ENCODE results near the gene MTNR1B. TPM values are rescaled to one million over a fixed set of nuclear protein-coding genes. Genes with fewer than 3 reads are reported as not detected.

The MTNR1B gene
- total RNA-seq, 6 experiments from 2014 or later = not detected

DNA sequence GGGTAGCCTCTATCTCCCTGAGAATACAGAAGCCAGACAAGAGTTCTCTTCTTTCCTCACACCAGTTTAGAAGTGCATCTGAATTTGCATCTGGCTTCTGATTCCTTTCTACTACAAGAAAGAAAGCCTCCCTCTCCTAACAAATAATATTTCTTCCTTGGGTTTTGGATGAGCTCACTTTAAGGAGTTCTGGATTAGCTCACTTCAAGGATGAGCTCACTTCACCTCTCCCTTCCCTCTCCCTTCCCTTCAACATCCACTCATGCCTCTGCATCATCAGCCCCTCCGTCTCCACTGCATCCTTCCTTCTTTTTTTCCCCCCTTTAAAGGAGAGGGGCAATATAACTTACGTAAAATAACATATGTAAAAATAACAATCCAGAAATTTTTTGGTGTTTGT, 1.6 kb upstream of the MTNR1B start:
- WGBS (ENCODE audit: insufficient coverage, low coverage, low lambda C conversion rate, missing lambda C conversion rate) = 92% methylated on average over 2 of the region's 2 CpGs
- peaks cover 0 to 10% (median 0%) of the 10 kb centered on the region in 4 donors for H3K4me1 ChIP-seq
- intact Hi-C loops (cut with DNase I) = no loop called here

GRCh38 chr11:92969293-92969633, 188 bp upstream of the MTNR1B start:
- no peak for TF ChIP-seq POLR2A (IDR thresholded peaks at IDR 0.05)
- TF ChIP-seq, protein P1, sequence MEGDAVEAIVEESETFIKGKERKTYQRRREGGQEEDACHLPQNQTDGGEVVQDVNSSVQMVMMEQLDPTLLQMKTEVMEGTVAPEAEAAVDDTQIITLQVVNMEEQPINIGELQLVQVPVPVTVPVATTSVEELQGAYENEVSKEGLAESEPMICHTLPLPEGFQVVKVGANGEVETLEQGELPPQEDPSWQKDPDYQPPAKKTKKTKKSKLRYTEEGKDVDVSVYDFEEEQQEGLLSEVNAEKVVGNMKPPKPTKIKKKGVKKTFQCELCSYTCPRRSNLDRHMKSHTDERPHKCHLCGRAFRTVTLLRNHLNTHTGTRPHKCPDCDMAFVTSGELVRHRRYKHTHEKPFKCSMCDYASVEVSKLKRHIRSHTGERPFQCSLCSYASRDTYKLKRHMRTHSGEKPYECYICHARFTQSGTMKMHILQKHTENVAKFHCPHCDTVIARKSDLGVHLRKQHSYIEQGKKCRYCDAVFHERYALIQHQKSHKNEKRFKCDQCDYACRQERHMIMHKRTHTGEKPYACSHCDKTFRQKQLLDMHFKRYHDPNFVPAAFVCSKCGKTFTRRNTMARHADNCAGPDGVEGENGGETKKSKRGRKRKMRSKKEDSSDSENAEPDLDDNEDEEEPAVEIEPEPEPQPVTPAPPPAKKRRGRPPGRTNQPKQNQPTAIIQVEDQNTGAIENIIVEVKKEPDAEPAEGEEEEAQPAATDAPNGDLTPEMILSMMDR (IDR thresholded peaks at IDR 0.05) = no peak
- DNase-seq = no peak
- no peaks in the 10 kb centered on the region for H3K36me3 ChIP-seq
- H3K9me3 ChIP-seq = no peaks in the 10 kb centered on the region
- ATAC-seq = peak in 2 of 4 donors; percentile 26 to 39
- peaks cover 0 to 10% (median 0%) of the 10 kb centered on the region in 4 donors for H3K4me1 ChIP-seq
- 18% methylated on average over 12 of the region's 16 CpGs for WGBS (ENCODE audit: insufficient coverage, low coverage, low lambda C conversion rate, missing lambda C conversion rate)
- no peak overlapping the region for H3K27ac ChIP-seq
- H3K27me3 ChIP-seq = no peaks in the 10 kb centered on the region
- intact Hi-C loops (cut with DNase I) = no loop called here
- peak overlapping the region in 1 of 3 donors; percentile 26 for H3K4me3 ChIP-seq

More for the DNA sequence above, 1.6 kb upstream of the MTNR1B start:
- TF ChIP-seq POLR2A (IDR thresholded peaks at IDR 0.05) = no peak
- TF ChIP-seq, protein P1 (IDR thresholded peaks at IDR 0.05) = no peak
- H3K36me3 ChIP-seq = no peaks in the 10 kb centered on the region
- no peaks in the 10 kb centered on the region for H3K9me3 ChIP-seq
- H3K4me3 ChIP-seq = no peak overlapping the region
- no peak for ATAC-seq
- no peak overlapping the region for H3K27ac ChIP-seq
- H3K27me3 ChIP-seq = no peaks in the 10 kb centered on the region
- no peak for DNase-seq

DNA sequence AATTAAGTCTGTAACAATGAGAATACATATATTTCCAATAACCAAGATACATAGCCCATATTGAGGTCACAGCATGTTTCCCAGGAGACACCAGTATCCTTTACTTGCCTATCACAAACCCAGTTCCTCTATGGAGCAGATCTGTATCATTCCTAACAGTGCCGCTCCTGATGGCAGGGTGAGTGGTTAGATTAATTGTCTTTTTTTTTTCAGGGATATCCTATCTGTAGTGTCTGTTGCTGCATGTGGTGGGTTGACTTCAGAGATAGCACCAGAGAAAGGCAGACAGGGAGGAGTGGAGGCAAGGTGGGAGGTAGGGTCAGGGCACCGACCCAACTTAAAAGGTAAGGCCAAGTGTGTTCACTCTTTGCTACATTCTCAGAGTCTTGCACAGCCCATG, 2.8 kb downstream of the MTNR1B start:
- Histone ChIP-seq H3K4me1 (peaks cover 0 to 10% (median 0%) of the 10 kb centered on the region in 4 donors), H3K27me3 (no peaks in the 10 kb centered on the region), H3K27ac (no peak overlapping the region), H3K4me3 (no peak overlapping the region), H3K36me3 (no peaks in the 10 kb centered on the region), H3K9me3 (no peaks in the 10 kb centered on the region)
- TF ChIP-seq, protein P1 (IDR thresholded peaks at IDR 0.05) = no peak
- no peak for TF ChIP-seq POLR2A (IDR thresholded peaks at IDR 0.05)
- DNase-seq = no peak
- 67% methylated on average over 2 of the region's 2 CpGs for WGBS (ENCODE audit: insufficient coverage, low coverage, low lambda C conversion rate, missing lambda C conversion rate)
- intact Hi-C loops (cut with DNase I) = no loop called here
- no peak for ATAC-seq

DNA sequence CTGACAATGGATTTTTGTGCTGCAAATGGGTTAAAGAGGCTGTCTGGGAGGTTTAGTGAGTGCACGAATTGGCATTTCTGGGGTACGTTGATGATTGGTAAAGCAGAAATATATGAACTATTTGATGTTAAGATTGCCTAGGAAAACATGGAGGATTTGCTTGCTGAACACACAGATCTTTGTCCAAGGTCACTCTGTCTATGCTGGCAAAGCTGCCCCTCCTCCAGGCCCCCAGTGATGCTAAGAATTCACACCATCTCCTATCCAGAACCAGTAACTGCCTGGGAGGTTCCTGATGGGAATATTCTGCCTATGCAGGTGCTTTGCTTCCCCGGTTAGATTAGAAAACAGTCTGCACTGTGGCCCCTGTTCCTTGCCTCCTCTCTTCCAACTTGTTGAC, 5.8 kb downstream of the MTNR1B start:
- H3K4me3 ChIP-seq = no peak overlapping the region
- intact Hi-C loops (cut with DNase I) = no loop called here
- 70% methylated on average over 3 of the region's 3 CpGs for WGBS (ENCODE audit: insufficient coverage, low coverage, low lambda C conversion rate, missing lambda C conversion rate)
- no peak for TF ChIP-seq POLR2A (IDR thresholded peaks at IDR 0.05)
- TF ChIP-seq, protein P1 (IDR thresholded peaks at IDR 0.05) = no peak
- no peaks in the 10 kb centered on the region for H3K9me3 ChIP-seq
- H3K36me3 ChIP-seq = no peaks in the 10 kb centered on the region
- H3K27me3 ChIP-seq = no peaks in the 10 kb centered on the region
- H3K4me1 ChIP-seq = no peaks in the 10 kb centered on the region
- ATAC-seq (no peak), DNase-seq (no peak)
- no peak overlapping the region for H3K27ac ChIP-seq

- ATAC-seq (no peak), DNase-seq (no peak)
- no peak overlapping the region for H3K27ac ChIP-seq
- no peaks in the 10 kb centered on the region for H3K4me1 ChIP-seq
- H3K36me3 ChIP-seq = no peaks in the 10 kb centered on the region
- TF ChIP-seq, protein P1 (IDR thresholded peaks at IDR 0.05) = no peak
- TF ChIP-seq POLR2A (IDR thresholded peaks at IDR 0.05) = no peak
- H3K27me3 ChIP-seq = no peaks in the 10 kb centered on the region
- H3K9me3 ChIP-seq = no peaks in the 10 kb centered on the region
- H3K4me3 ChIP-seq = no peak overlapping the region
- intact Hi-C loops (cut with DNase I) = no loop called here
These were observed 7.2 kb downstream of the MTNR1B start for GRCh38 chr11:92976681-92977080.

Measured in right lobe of liver (tissue), 6 donors.